H1 (cell line): ENCODE results near the gene SLC66A3. TPM values are rescaled to one million over a fixed set of nuclear protein-coding genes. Genes with fewer than 3 reads are reported as not detected.

Experiments used
- CTCF ChIA-PET: fragments of 300-600 bp; sonication (Branson Sonifier 250); formaldehyde crosslinking; loops from one replicate; lab custom pipeline; 2021; ENCODE audit not compliant: partially characterized antibody; lab: Charles Lee
- POLR2A ChIA-PET: fragments of 300-600 bp; sonication (Branson Sonifier 250); formaldehyde crosslinking; loops from one replicate; lab custom pipeline; 2021; ENCODE audit warnings: inconsistent platforms; ENCODE audit not compliant: partially characterized antibody; lab: Charles Lee
- DNase-seq, 2 experiments: peaks; one replicate each; pipeline versions ENCODE4 v3.0.0 to v3.0.0-alpha.2; 2010 to 2022; ENCODE audit warnings: low spot score in 2 of 2, low read depth in 1 of 2, mixed read lengths in 1 of 2
- FAIRE-seq: peaks from 2 replicates; lab custom pipeline; 2011; peaks lifted over from hg19 to GRCh38; lab: Jason Lieb, UNC
- H2AFZ ChIP-seq: 2 replicates; pipeline ENCODE4 v1.8.1; 2012; ENCODE audit warnings: low read length, inconsistent platforms
- H2AK5ac ChIP-seq: 2 replicates; pipeline ENCODE4 v1.6.1; 2013; ENCODE audit warnings: low read depth, low read length
- H2BK120ac ChIP-seq: replicated peaks from 2 replicates; pipeline ENCODE3; 2013; ENCODE audit warnings: low read depth, low read length, inconsistent platforms
- H2BK12ac ChIP-seq: 2 replicates; pipeline ENCODE4 v1.6.1; 2013; ENCODE audit warnings: low read depth, low read length
- H2BK15ac ChIP-seq: 2 replicates; pipeline ENCODE4 v1.6.1; 2013; ENCODE audit warnings: low read length
- H2BK20ac ChIP-seq: 2 replicates; pipeline ENCODE4 v1.6.1; 2013; ENCODE audit warnings: low read length
- H2BK5ac ChIP-seq: 2 replicates; pipeline ENCODE4 v1.6.1; 2013; ENCODE audit warnings: low read depth, low read length
- H3K14ac ChIP-seq: 2 replicates; pipeline ENCODE4 v1.6.1; 2013; ENCODE audit warnings: inconsistent platforms; ENCODE audit not compliant: insufficient read length
- H3K18ac ChIP-seq: 2 replicates; pipeline ENCODE4 v1.6.1; 2013; ENCODE audit warnings: low read length; ENCODE audit errors: extremely low read depth
- H3K23ac ChIP-seq: 2 replicates; pipeline ENCODE4 v1.6.1; 2013; ENCODE audit warnings: inconsistent platforms; ENCODE audit not compliant: insufficient read length
- H3K23me2 ChIP-seq: 2 replicates; pipeline ENCODE4 v1.6.1; 2013; ENCODE audit warnings: low read depth, low read length
- H3K27ac ChIP-seq: 2 replicates; pipeline ENCODE4 v1.6.1; 2011; ENCODE audit warnings: low read depth, low read length, inconsistent platforms
- H3K27me3 ChIP-seq, 4 experiments: replicated peaks in 1 of 4; 1 replicate in 1 of 4; 2 replicates in 3 of 4; pipeline versions ENCODE4 v1.6.1 to v1.8.1; 2011 to 2013; ENCODE audit warnings: low read length in 3 of 4, mild to moderate bottlenecking in 3 of 4, inconsistent platforms in 2 of 4, mixed read lengths in 2 of 4, moderate library complexity in 1 of 4; ENCODE audit not compliant: control insufficient read depth in 3 of 4, insufficient read depth in 3 of 4; ENCODE audit errors: extremely low read depth in 1 of 4
- H3K36me3 ChIP-seq, 4 experiments: 2 replicates each; pipeline versions ENCODE4 v1.6.1 to v1.8.1; 2011 to 2013; ENCODE audit warnings: mild to moderate bottlenecking in 4 of 4, low read length in 3 of 4, moderate library complexity in 2 of 4, control low read depth in 1 of 4, inconsistent platforms in 1 of 4; ENCODE audit not compliant: insufficient read depth in 4 of 4, control insufficient read depth in 2 of 4
- H3K4ac ChIP-seq: replicated peaks from 2 replicates; pipeline ENCODE3; 2013; ENCODE audit warnings: low read length, low read depth, mixed read lengths, inconsistent platforms; ENCODE audit not compliant: insufficient read length
- H3K4me1 ChIP-seq, 4 experiments: replicated peaks in 1 of 4; 1 replicate in 1 of 4; 2 replicates in 3 of 4; pipeline versions ENCODE4 v1.6.1 to v1.8.1; 2011 to 2013; ENCODE audit warnings: low read length in 3 of 4, inconsistent platforms in 2 of 4, mixed read lengths in 1 of 4; ENCODE audit not compliant: insufficient read depth in 4 of 4, control insufficient read depth in 3 of 4
- H3K4me2 ChIP-seq, 2 experiments: 2 replicates each; pipeline versions ENCODE4 v1.6.1 to v1.8.1; 2011 to 2013; ENCODE audit warnings: low read depth in 2 of 2, low read length in 2 of 2, control low read depth in 1 of 2, inconsistent platforms in 1 of 2, mild to moderate bottlenecking in 1 of 2; ENCODE audit not compliant: insufficient read depth in 1 of 2
- H3K4me3 ChIP-seq, 4 experiments: fragments of 200-600, 300-600 bp in 1 of 4; sonication (generic), shearing (Covaris generic), sonication (Bioruptor Twin) in 1 of 4; 2 replicates each; pipeline versions ENCODE4 v1.5.1 to v1.8.1; 2011 to 2016; ENCODE audit warnings: low read length in 4 of 4, low read depth in 3 of 4, control low read depth in 2 of 4, inconsistent platforms in 2 of 4, mild to moderate bottlenecking in 2 of 4, mixed read lengths in 1 of 4, moderate library complexity in 1 of 4; ENCODE audit not compliant: insufficient read depth in 2 of 4; ENCODE audit errors: extremely low read depth in 1 of 4
- H3K56ac ChIP-seq: replicated peaks from 2 replicates; pipeline ENCODE3; 2013; ENCODE audit warnings: low read depth, mild to moderate bottlenecking, mixed read lengths, low read length, inconsistent platforms; ENCODE audit not compliant: insufficient read length
- H3K79me1 ChIP-seq: 2 replicates; pipeline ENCODE4 v1.6.1; 2013; ENCODE audit warnings: low read depth, low read length, control low read depth
- H3K79me2 ChIP-seq, 2 experiments: 2 replicates each; pipeline versions ENCODE4 v1.6.1 to v1.8.1; 2012 to 2013; ENCODE audit warnings: low read length in 2 of 2, mild to moderate bottlenecking in 2 of 2, inconsistent platforms in 1 of 2; ENCODE audit not compliant: insufficient read depth in 2 of 2, control insufficient read depth in 1 of 2
- H3K9ac ChIP-seq, 4 experiments: replicated peaks in 1 of 4; 1 replicate in 1 of 4; 2 replicates in 3 of 4; pipeline versions ENCODE4 v1.6.1 to v1.8.1; 2011 to 2013; ENCODE audit warnings: low read depth in 3 of 4, low read length in 3 of 4, control low read depth in 2 of 4, mild to moderate bottlenecking in 2 of 4, moderate library complexity in 2 of 4, inconsistent platforms in 1 of 4; ENCODE audit errors: extremely low read depth in 1 of 4
- H3K9me3 ChIP-seq, 2 experiments: 2 replicates each; pipeline versions ENCODE4 v1.6.1 to v1.8.1; 2012 to 2013; ENCODE audit warnings: mild to moderate bottlenecking in 2 of 2, moderate library complexity in 2 of 2, control low read depth in 1 of 2, inconsistent platforms in 1 of 2, low read depth in 1 of 2, low read length in 1 of 2, mixed read lengths in 1 of 2; ENCODE audit not compliant: insufficient read depth in 2 of 2
- H4K20me1 ChIP-seq, 2 experiments: replicated peaks in 1 of 2; 2 replicates each; pipeline versions ENCODE3 to v1.8.1; 2011 to 2013; ENCODE audit warnings: inconsistent platforms in 2 of 2, low read length in 2 of 2, mild to moderate bottlenecking in 1 of 2; ENCODE audit not compliant: insufficient read depth in 2 of 2, control insufficient read depth in 1 of 2
- H4K5ac ChIP-seq: 2 replicates; pipeline ENCODE4 v1.6.1; 2013; ENCODE audit warnings: low read length, low read depth, mixed read lengths, inconsistent platforms; ENCODE audit not compliant: insufficient read length
- H4K8ac ChIP-seq: 2 replicates; pipeline ENCODE4 v1.8.0; 2013; ENCODE audit warnings: mild to moderate bottlenecking, moderate library complexity, low read length, inconsistent platforms; ENCODE audit not compliant: insufficient read depth; ENCODE audit errors: extremely low read depth
- H4K91ac ChIP-seq: replicated peaks from 2 replicates; pipeline ENCODE3; 2013; ENCODE audit warnings: low read length, mixed read lengths, inconsistent platforms; ENCODE audit not compliant: insufficient read length
- ASH2L ChIP-seq: fragments of 200-600, 300-600 bp; sonication (generic); IDR thresholded peaks from one replicate; pipeline ENCODE4 v1.7.1; 2017; ENCODE audit warnings: low read length
- CHD2 ChIP-seq: IDR thresholded peaks from 2 replicates; pipeline ENCODE4 v1.6.1; 2012; ENCODE audit warnings: low read length, improper control_type of control experiment
- CREB1 ChIP-seq: IDR thresholded peaks from 2 replicates; pipeline ENCODE4 v1.6.1; 2012; ENCODE audit warnings: inconsistent platforms
- CTBP2 ChIP-seq: IDR thresholded peaks from 2 replicates; pipeline ENCODE4 v1.7.0; 2011; ENCODE audit warnings: borderline replicate concordance, mild to moderate bottlenecking, moderate library complexity, mixed read lengths, low read length; ENCODE audit not compliant: insufficient read depth, insufficient read length
- CTCF ChIP-seq, 3 experiments: IDR thresholded peaks; 1 replicate in 2 of 3; 2 replicates in 1 of 3; pipeline versions ENCODE4 v1.5.1 to v1.6.1; 2011; ENCODE audit warnings: low read length in 3 of 3, mild to moderate bottlenecking in 3 of 3, inconsistent platforms in 2 of 3, low read depth in 1 of 3, moderate library complexity in 1 of 3; ENCODE audit not compliant: insufficient read depth in 1 of 3; ENCODE audit errors: control extremely low read depth in 1 of 3
- GABPA ChIP-seq: IDR thresholded peaks from 2 replicates; pipeline ENCODE4 v1.6.1; 2011; ENCODE audit warnings: mild to moderate bottlenecking, low read length, moderate library complexity, borderline replicate concordance; ENCODE audit not compliant: insufficient read depth
- HDAC2 ChIP-seq, 2 experiments: fragments of 300-600 bp in 1 of 2; sonication (generic) in 1 of 2; IDR thresholded peaks; 2 replicates each; pipeline ENCODE4 v1.6.1; 2011 to 2012; ENCODE audit warnings: low read depth in 2 of 2, low read length in 2 of 2, mild to moderate bottlenecking in 2 of 2, moderate library complexity in 2 of 2, borderline replicate concordance in 1 of 2, inconsistent platforms in 1 of 2
- HDAC6 ChIP-seq: IDR thresholded peaks from one replicate; pipeline ENCODE4 v1.7.1; 2012; ENCODE audit warnings: low read depth, mild to moderate bottlenecking, inconsistent platforms, low read length, moderate library complexity
- SRF ChIP-seq: IDR thresholded peaks from 2 replicates; pipeline ENCODE4 v1.6.1; 2011; ENCODE audit warnings: mild to moderate bottlenecking, low read depth, low read length, moderate library complexity
- TAF1 ChIP-seq: IDR thresholded peaks from 2 replicates; pipeline ENCODE4 v1.6.1; 2011; ENCODE audit warnings: mild to moderate bottlenecking, low read depth, low read length
- WGBS, 2 experiments: shearing (Covaris generic) in 1 of 2; methylation state at CpG; one replicate each; pipeline versions ENCODE4 v1.1.6 to v1.1.7; 2013 to 2015; ENCODE audit warnings: low lambda C conversion rate in 2 of 2, mixed read lengths in 2 of 2, inconsistent platforms in 1 of 2, low coverage in 1 of 2, missing lambda C conversion rate in 1 of 2; ENCODE audit not compliant: insufficient replicate concordance in 2 of 2, insufficient coverage in 1 of 2, insufficient read length in 1 of 2; ENCODE audit errors: extremely low coverage in 1 of 2, missing lambda C conversion rate in 1 of 2; 5-methylcytosine and 5-hydroxymethylcytosine counted together
- polyA plus RNA-seq, 7 experiments: library from polyadenylated mRNA; depleted of rRNA in 3 of 7; stranded (reverse) in 5 of 7; unstranded in 2 of 7; fragments of >200 nt in 5 of 7; fragments of 200-250 nt in 2 of 7; gene quantifications; 1 replicate in 5 of 7; 2 replicates in 1 of 7; 4 replicates in 1 of 7; pipeline versions ENCODE4 v1.2.1 to v1.2.3, GENCODE V29; 2011 to 2013; ENCODE audit warnings: missing spikeins in 2 of 7, mixed read lengths in 2 of 7
- total RNA-seq: library from RNA; stranded (reverse); fragmentation: NEBNext Ultra II Directional; extraction: Animal tissue kit (Norgen Biotek cat#: 25700); gene quantifications from 2 replicates; pipeline ENCODE4 v1.2.1, GENCODE V29; 2021
- TF ChIP-seq, protein P1 (sequence below): IDR thresholded peaks from 2 replicates; pipeline ENCODE4 v1.6.1; 2011; ENCODE audit warnings: low read depth, mild to moderate bottlenecking, low read length; ENCODE audit not compliant: insufficient read depth

SLC66A3 gene
- total and polyA plus RNA-seq, 2 of the 8 experiments (the other 6 are each of a cell fraction or from before 2014, with no cell fraction given), result 8.7 to 27.8 TPM

- H2BK5ac ChIP-seq, result no peak overlapping the region
- H2AK5ac ChIP-seq, result no peak overlapping the region
- no peak overlapping the region for H3K4ac ChIP-seq
- CTCF ChIA-PET, result no interaction called here
- DNase-seq (no peak), FAIRE-seq (no peak)
- H3K23ac ChIP-seq, result no peak overlapping the region
- no peaks in the 10 kb centered on the region for H3K4me1 ChIP-seq
- no peaks in the 10 kb centered on the region for H3K23me2 ChIP-seq
- peaks cover 0 to 37% (median 11%) of the 10 kb centered on the region in 4 experiments; a peak in 4 of 8 replicates for H3K36me3 ChIP-seq
- no peak overlapping the region for H4K91ac ChIP-seq
- no peak overlapping the region for H3K56ac ChIP-seq
- H3K9me3 ChIP-seq, result no peaks in the 10 kb centered on the region
- no peak overlapping the region for H2BK15ac ChIP-seq
- no peak overlapping the region for H3K4me3 ChIP-seq
- H3K9ac ChIP-seq, result no peak overlapping the region
- H3K79me1 ChIP-seq, result no peaks in the 10 kb centered on the region
- no peak overlapping the region for H3K18ac ChIP-seq
- no peak overlapping the region for H2BK20ac ChIP-seq
- POLR2A ChIA-PET, result no interaction called here
- no peak overlapping the region for H3K14ac ChIP-seq
- WGBS, 2 experiments, result 96% methylated on average over 1 of the region's 1 CpG; no CpG with 5 or more reads in 1 of the 2 experiments
- H4K5ac ChIP-seq, result no peak overlapping the region
- no peaks in the 10 kb centered on the region for H3K27me3 ChIP-seq
- no peak overlapping the region for H2BK120ac ChIP-seq
- no peak overlapping the region for H3K4me2 ChIP-seq
- no peaks in the 10 kb centered on the region for H3K79me2 ChIP-seq
- no peak overlapping the region for H2BK12ac ChIP-seq
- no peak overlapping the region for H4K8ac ChIP-seq
- H4K20me1 ChIP-seq, result no peaks in the 10 kb centered on the region
- H3K27ac ChIP-seq, result no peak overlapping the region
- no peak overlapping the region for H2AFZ ChIP-seq
- no peak for TF ChIP-seq HDAC2 (IDR thresholded peaks at IDR 0.05; ENCODE audit: borderline replicate concordance in 1 of 2, low read depth in 2 of 2, low read length in 2 of 2)
- TF ChIP-seq GABPA, result no peak
- TF ChIP-seq HDAC6, result no peak
- TF ChIP-seq TAF1, result no peak
- no peak for TF ChIP-seq ASH2L
- no peak for TF ChIP-seq CHD2
- TF ChIP-seq SRF, result no peak
- TF ChIP-seq, protein P1, sequence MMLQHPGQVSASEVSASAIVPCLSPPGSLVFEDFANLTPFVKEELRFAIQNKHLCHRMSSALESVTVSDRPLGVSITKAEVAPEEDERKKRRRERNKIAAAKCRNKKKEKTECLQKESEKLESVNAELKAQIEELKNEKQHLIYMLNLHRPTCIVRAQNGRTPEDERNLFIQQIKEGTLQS, result no peak
- no peak for TF ChIP-seq CTBP2
- TF ChIP-seq CREB1, result no peak
- no peak for TF ChIP-seq CTCF (IDR thresholded peaks at IDR 0.05; ENCODE audit: control extremely low read depth in 1 of 3, insufficient read depth in 1 of 3, low read depth in 1 of 3, low read length in 3 of 3)
These were observed 58.7 kb downstream of the SLC66A3 start for GRCh38 chr2:11213975-11214374.
